GM06990 (cell line): ENCODE measurements around the gene AGAP1.

Experiments
- DNase-seq: peaks from one replicate; pipeline ENCODE4 v3.0.0-alpha.2; 2011; ENCODE audit not compliant: insufficient read length; ENCODE audit errors: extremely low read depth
- H3K27me3 ChIP-seq: replicated peaks from 2 replicates; pipeline ENCODE4 v1.6.0; 2011; ENCODE audit warnings: low read length; ENCODE audit not compliant: control insufficient read depth, insufficient read depth
- H3K36me3 ChIP-seq: 2 replicates; pipeline ENCODE4 v1.5.1; 2011; ENCODE audit warnings: low read length; ENCODE audit not compliant: control insufficient read depth, insufficient read depth
- H3K4me3 ChIP-seq: replicated peaks from 2 replicates; pipeline ENCODE4 v1.5.1; 2011; ENCODE audit warnings: low read depth, mild to moderate bottlenecking, control low read depth, low read length
- CTCF ChIP-seq: IDR thresholded peaks from 2 replicates; pipeline ENCODE4 v1.5.1; 2011; ENCODE audit warnings: low read length, control low read depth, mild to moderate bottlenecking, inconsistent platforms; ENCODE audit not compliant: insufficient read depth, poor library complexity, severe bottlenecking

Gene AGAP1

GRCh38 chr2:235866373-235866772 lies 372.5 kb downstream of the AGAP1 start:
- no peak for DNase-seq
- TF ChIP-seq CTCF: no peak
- no peaks in the 10 kb centered on the region for H3K36me3 ChIP-seq

DNA sequence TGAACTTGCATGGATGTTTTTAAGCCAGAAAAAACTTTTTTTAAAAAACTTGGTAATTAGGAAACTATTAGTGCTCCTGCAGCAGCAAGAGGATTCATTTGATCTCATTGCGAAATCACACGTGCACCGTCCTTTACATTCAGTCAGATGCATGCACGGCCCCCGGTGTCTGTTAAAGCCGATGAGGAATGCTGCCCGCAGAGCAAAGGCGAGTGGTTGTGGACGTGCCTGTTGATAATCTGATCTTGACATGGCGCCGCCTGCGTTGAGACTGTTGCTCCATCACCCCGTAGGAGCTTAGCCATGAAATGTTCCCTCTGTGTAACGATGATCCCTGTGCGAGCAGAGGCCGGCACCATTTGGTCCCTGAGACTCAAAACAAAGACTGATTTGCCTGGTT lies 374.4 kb downstream of the AGAP1 start:
- Histone ChIP-seq H3K27me3 (no peaks in the 10 kb centered on the region), H3K36me3 (no peaks in the 10 kb centered on the region), H3K4me3 (no peak overlapping the region)
- no peak for DNase-seq
- TF ChIP-seq CTCF: no peak

More at GRCh38 chr2:235866373-235866772, 372.5 kb downstream of the AGAP1 start:
- Histone ChIP-seq H3K27me3 (peaks cover 2% of the 10 kb centered on the region; the same call in 1 of the 2 replicates), H3K4me3 (no peak overlapping the region)

DNA sequence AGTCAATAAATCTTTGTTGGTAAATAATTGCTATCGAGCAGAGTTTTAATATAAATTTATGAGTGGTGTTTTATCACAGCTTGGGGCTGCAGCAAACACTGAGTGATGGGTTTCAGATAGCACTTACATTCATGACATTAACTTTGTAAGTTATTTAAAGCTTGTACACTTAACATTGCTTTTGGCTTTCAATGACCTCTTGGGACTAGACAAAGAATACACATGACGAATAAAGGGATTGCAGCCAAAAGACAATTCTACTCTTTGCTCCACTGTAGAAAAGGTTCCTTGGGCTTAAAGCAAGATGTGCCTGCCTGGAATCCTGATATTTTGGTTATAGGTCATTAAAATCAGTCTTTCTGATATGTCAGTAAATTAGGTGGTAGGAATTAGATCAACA lies 374.8 kb downstream of the AGAP1 start:
- no peak for TF ChIP-seq CTCF
- Histone ChIP-seq H3K27me3 (no peaks in the 10 kb centered on the region), H3K36me3 (no peaks in the 10 kb centered on the region), H3K4me3 (no peak overlapping the region)
- no peak for DNase-seq

DNA sequence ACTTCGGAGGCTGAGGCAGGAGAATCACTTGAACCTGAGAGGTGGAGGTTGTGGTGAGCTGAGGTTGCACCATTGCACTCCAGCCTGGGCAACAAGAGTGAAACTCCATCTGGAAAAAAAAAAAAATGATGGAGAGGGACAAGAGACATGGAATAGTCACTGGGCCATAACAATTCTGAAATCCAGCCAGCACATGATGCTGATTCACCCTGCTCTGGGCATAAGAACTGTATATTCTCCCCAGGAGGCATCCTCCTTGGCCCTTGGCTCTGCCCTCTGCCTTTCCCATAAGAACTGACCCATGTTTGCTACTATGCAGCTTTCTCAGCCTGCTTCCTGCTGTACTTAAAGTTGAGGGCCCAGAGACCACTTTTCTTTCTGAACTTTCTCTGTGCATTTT lies 376.7 kb downstream of the AGAP1 start:
- no peak for DNase-seq
- H3K4me3 ChIP-seq: no peak overlapping the region
- no peaks in the 10 kb centered on the region for H3K36me3 ChIP-seq
- TF ChIP-seq CTCF: no peak
- H3K27me3 ChIP-seq: no peaks in the 10 kb centered on the region

DNA sequence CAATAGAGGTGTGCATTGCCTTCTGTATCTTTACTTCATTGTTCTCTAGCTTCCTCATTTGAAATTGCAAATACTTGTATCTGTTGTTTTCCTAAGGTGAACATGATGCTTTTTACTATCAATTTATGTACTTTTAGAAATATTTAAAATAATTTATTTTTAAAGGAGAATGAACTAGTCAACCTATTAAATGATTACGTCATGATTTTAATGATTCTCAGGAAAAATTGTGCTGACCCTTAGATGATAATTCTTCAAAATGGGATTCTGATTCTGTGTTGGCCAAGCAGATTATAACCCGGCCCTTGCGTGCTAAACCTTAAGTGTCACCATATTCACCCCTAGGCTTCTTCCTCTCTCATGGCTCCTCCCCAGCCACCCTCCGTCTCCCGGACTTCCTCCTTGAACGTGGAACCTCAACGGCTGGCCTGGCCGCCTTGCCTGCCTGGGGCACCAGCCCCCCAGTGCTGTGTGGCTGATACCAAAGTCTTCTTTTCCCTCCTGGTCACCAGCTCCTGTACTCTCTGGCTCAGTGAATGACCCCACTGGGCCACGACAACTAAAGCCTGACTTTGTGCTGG lies 382.3 kb downstream of the AGAP1 start:
- H3K36me3 ChIP-seq: no peaks in the 10 kb centered on the region
- no peak for DNase-seq
- no peak for TF ChIP-seq CTCF

GRCh38 chr2:235877275-235877802 lies 383.5 kb downstream of the AGAP1 start:
- Histone ChIP-seq H3K36me3 (no peaks in the 10 kb centered on the region), H3K27me3 (no peaks in the 10 kb centered on the region), H3K4me3 (no peak overlapping the region)
- no peak for TF ChIP-seq CTCF
- no peak for DNase-seq

More for the DNA sequence above, 382.3 kb downstream of the AGAP1 start:
- H3K27me3 ChIP-seq: no peaks in the 10 kb centered on the region
- no peak overlapping the region for H3K4me3 ChIP-seq
